Raji (cell line): ENCODE measurements around the gene SRSF6.

ENCODE experiments used
- POLR2A ChIP-seq: IDR thresholded peaks from 2 replicates; pipeline ENCODE4 v1.6.1; 2011; ENCODE audit warnings: low read depth, low read length, control low read depth; ENCODE audit not compliant: insufficient read depth

The SRSF6 gene

GRCh38 chr20:43440531-43440930, 17.2 kb upstream of the SRSF6 start:
- no peak for TF ChIP-seq POLR2A

GRCh38 chr20:43442282-43442880, 15.3 kb upstream of the SRSF6 start:
- no peak for TF ChIP-seq POLR2A

- TF ChIP-seq POLR2A, result no peak
These were observed 13.6 kb upstream of the SRSF6 start for GRCh38 chr20:43444107-43444506.

GRCh38 chr20:43446361-43446879, 11.3 kb upstream of the SRSF6 start:
- TF ChIP-seq POLR2A, result no peak

- no peak for TF ChIP-seq POLR2A
These were observed 8.8 kb upstream of the SRSF6 start for GRCh38 chr20:43448748-43449535.

- TF ChIP-seq POLR2A, result no peak
These were observed 6.6 kb upstream of the SRSF6 start for GRCh38 chr20:43450841-43451799.

- TF ChIP-seq POLR2A, result no peak
These were observed 5.1 kb upstream of the SRSF6 start for GRCh38 chr20:43452404-43453126.

- TF ChIP-seq POLR2A, result no peak
These were observed 672 bp upstream of the SRSF6 start for GRCh38 chr20:43456809-43457639.

- TF ChIP-seq POLR2A, result no peak
These were observed 777 bp downstream of the SRSF6 start for GRCh38 chr20:43458422-43458924.

GRCh38 chr20:43459022-43459942, 1.6 kb downstream of the SRSF6 start:
- TF ChIP-seq POLR2A, result no peak

GRCh38 chr20:43460172-43460829, 2.6 kb downstream of the SRSF6 start:
- TF ChIP-seq POLR2A, result no peak

- no peak for TF ChIP-seq POLR2A
These were observed 3.1 kb downstream of the SRSF6 start for GRCh38 chr20:43460830-43461200.
